Esophagus squamous epithelium (tissue), 4 donors: ENCODE results near the gene ENOX1.

ENCODE experiments used
- POLR2A ChIP-seq, 4 donors: fragments of 450-650 bp; IDR thresholded peaks; one replicate each; pipeline ENCODE4 v1.6.1; 2017; ENCODE audit warnings: antibody characterized with exemption in 4 of 4, mild to moderate bottlenecking in 4 of 4, moderate library complexity in 3 of 4
- TF ChIP-seq, protein P1 (sequence below), 6 experiments: fragments of 450-650 bp in 4 of 6; fragments of 200-600 bp in 2 of 6; sonication (generic) in 2 of 6; IDR thresholded peaks; one replicate each; pipeline ENCODE4 v1.5.1; 2016 to 2019; ENCODE audit warnings: antibody characterized with exemption in 6 of 6, mild to moderate bottlenecking in 4 of 6, moderate library complexity in 4 of 6

DNA sequence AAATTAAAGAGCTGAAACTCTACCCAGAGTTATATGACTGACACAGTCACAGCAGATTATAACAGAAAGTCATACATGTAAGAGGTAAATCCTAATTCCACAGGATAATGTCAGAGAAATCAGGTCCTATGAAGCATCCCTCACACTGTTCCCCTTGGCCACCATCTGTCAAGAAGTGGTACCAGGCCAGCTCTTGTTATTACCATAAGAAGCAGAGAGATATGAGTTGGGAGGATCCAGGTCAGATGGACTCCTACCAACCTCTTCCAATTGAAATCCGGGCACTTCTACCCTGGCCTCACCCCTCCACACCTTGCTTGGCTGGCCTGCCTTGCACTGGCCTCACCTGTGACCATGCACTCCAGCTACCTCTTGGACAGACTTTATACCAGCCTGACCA, 410.2 kb downstream of the ENOX1 start:
- TF ChIP-seq, protein P1, sequence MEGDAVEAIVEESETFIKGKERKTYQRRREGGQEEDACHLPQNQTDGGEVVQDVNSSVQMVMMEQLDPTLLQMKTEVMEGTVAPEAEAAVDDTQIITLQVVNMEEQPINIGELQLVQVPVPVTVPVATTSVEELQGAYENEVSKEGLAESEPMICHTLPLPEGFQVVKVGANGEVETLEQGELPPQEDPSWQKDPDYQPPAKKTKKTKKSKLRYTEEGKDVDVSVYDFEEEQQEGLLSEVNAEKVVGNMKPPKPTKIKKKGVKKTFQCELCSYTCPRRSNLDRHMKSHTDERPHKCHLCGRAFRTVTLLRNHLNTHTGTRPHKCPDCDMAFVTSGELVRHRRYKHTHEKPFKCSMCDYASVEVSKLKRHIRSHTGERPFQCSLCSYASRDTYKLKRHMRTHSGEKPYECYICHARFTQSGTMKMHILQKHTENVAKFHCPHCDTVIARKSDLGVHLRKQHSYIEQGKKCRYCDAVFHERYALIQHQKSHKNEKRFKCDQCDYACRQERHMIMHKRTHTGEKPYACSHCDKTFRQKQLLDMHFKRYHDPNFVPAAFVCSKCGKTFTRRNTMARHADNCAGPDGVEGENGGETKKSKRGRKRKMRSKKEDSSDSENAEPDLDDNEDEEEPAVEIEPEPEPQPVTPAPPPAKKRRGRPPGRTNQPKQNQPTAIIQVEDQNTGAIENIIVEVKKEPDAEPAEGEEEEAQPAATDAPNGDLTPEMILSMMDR (IDR thresholded peaks at IDR 0.05) = no peak
- TF ChIP-seq POLR2A (IDR thresholded peaks at IDR 0.05) = no peak
